K562 (cell line): ENCODE measurements around the gene ZMIZ1. TPM values are rescaled to one million over a fixed set of nuclear protein-coding genes. Genes with fewer than 3 reads are reported as not detected.

Experiments used
- ATAC-seq: fragments of 200-7000 bp; cut with Tn5 transposase; 3 replicates; pipeline ENCODE4 v1.9.1; 2020; ENCODE audit warnings: moderate library complexity
- BruUV-seq: library from RNA; stranded (reverse); fragments of 400-500 nt; replicated peaks from 2 replicates; lab custom pipeline; 2021; lab: Mats Ljungman, UMichigan
- CTCF ChIA-PET: fragments of 300-600 bp; formaldehyde crosslinking; extraction: SDS; loops from one replicate; lab custom pipeline; 2021; ENCODE audit warnings: low intra/inter-chr PET ratio; lab: Yijun Ruan, JAX
- POLR2A ChIA-PET: fragments of 300-600, 350-650 bp; sonication (Branson Sonifier 250); formaldehyde crosslinking; extraction: SDS; loops from one replicate; lab custom pipeline; 2021; ENCODE audit warnings: antibody characterized with exemption, inconsistent platforms; lab: Yijun Ruan, JAX
- DNase-seq, 4 experiments: peaks; one replicate each; pipeline versions ENCODE4 v3.0.0 to v3.0.0-alpha.2; 2011 to 2018; ENCODE audit warnings: low spot score in 3 of 4, mixed read lengths in 3 of 4; ENCODE audit errors: extremely low read depth in 1 of 4
- FAIRE-seq: peaks from 2 replicates; lab custom pipeline; 2011; peaks lifted over from hg19 to GRCh38; lab: Jason Lieb, UNC
- H2AFZ ChIP-seq: 2 replicates; pipeline ENCODE4 v1.6.0; 2011; ENCODE audit warnings: low read depth, low read length, control low read depth, inconsistent platforms
- H3K27ac ChIP-seq: fragments of 200-600 bp; 3 replicates; pipeline ENCODE4 v1.8.0; 2011; ENCODE audit warnings: low read depth, mild to moderate bottlenecking, control low read depth, inconsistent platforms, low read length, moderate library complexity, mixed read lengths; ENCODE audit errors: extremely low read depth
- H3K27me3 ChIP-seq, 2 experiments: fragments of 300-600 bp in 1 of 2; 2 replicates in 1 of 2; 3 replicates in 1 of 2; pipeline versions ENCODE4 v1.6.0 to v1.8.0; 2011; ENCODE audit warnings: inconsistent platforms in 2 of 2, low read length in 2 of 2, mild to moderate bottlenecking in 1 of 2, mixed read lengths in 1 of 2, moderate library complexity in 1 of 2; ENCODE audit not compliant: control insufficient read depth in 2 of 2, insufficient read depth in 2 of 2
- H3K36me3 ChIP-seq: fragments of 300-600 bp; 3 replicates; pipeline ENCODE4 v1.8.0; 2011; ENCODE audit warnings: mild to moderate bottlenecking, low read length, inconsistent platforms; ENCODE audit not compliant: control insufficient read depth, insufficient read depth
- H3K4me1 ChIP-seq, 2 experiments: fragments of 200-600 bp in 1 of 2; replicated peaks in 1 of 2; 2 replicates in 1 of 2; 3 replicates in 1 of 2; pipeline versions ENCODE4 v1.5.1 to v1.8.0; 2011; ENCODE audit warnings: inconsistent platforms in 2 of 2, low read length in 2 of 2, mild to moderate bottlenecking in 1 of 2, mixed read lengths in 1 of 2, moderate library complexity in 1 of 2; ENCODE audit not compliant: control insufficient read depth in 2 of 2, insufficient read depth in 2 of 2
- H3K4me2 ChIP-seq: 2 replicates; pipeline ENCODE4 v1.6.1; 2011; ENCODE audit warnings: low read length, control low read depth, inconsistent platforms, mixed read lengths; ENCODE audit not compliant: insufficient read depth
- H3K4me3 ChIP-seq: fragments of 200-600 bp; sonication (generic), shearing (Covaris generic); 2 replicates; pipeline ENCODE4 v1.5.1; 2016; ENCODE audit warnings: control low read depth, inconsistent platforms
- H3K79me2 ChIP-seq: fragments of 200-600 bp; 3 replicates; pipeline ENCODE4 v1.8.0; 2011; ENCODE audit warnings: low read length, inconsistent platforms; ENCODE audit not compliant: control insufficient read depth, insufficient read depth
- H3K9ac ChIP-seq, 2 experiments: 2 replicates each; pipeline versions ENCODE4 v1.6.0 to v1.6.1; 2011; ENCODE audit warnings: low read depth in 2 of 2, low read length in 2 of 2, control low read depth in 1 of 2, inconsistent platforms in 1 of 2, mild to moderate bottlenecking in 1 of 2, mixed read lengths in 1 of 2; ENCODE audit not compliant: insufficient read depth in 1 of 2
- H3K9me1 ChIP-seq: one replicate; pipeline ENCODE4 v1.6.0; 2011; ENCODE audit warnings: inconsistent platforms, mild to moderate bottlenecking, low read length, moderate library complexity; ENCODE audit not compliant: control insufficient read depth, insufficient read depth
- H3K9me3 ChIP-seq: replicated peaks from 2 replicates; pipeline ENCODE4 v1.5.1; 2011; ENCODE audit warnings: low read depth, low read length, inconsistent platforms; ENCODE audit not compliant: control insufficient read depth, insufficient read depth
- H4K20me1 ChIP-seq: replicated peaks from 2 replicates; pipeline ENCODE4 v1.6.1; 2011; ENCODE audit warnings: low read length, inconsistent platforms, mixed read lengths; ENCODE audit not compliant: control insufficient read depth, insufficient read depth
- ARID2 ChIP-seq: fragments of 450-650 bp; IDR thresholded peaks from 2 replicates; pipeline ENCODE4 v1.6.1; 2017; ENCODE audit warnings: antibody characterized with exemption, mild to moderate bottlenecking
- CXXC5 ChIP-seq: fragments of 250-450 bp; sonication (Bioruptor Pico); IDR thresholded peaks from 2 replicates; pipeline ENCODE4 v1.8.0; 2022; ENCODE audit warnings: inconsistent platforms, mild to moderate bottlenecking, moderate library complexity
- E2F3 ChIP-seq: fragments of 250-450 bp; sonication (Bioruptor Pico); IDR thresholded peaks from 2 replicates; pipeline ENCODE4 v1.4.0; 2020; ENCODE audit warnings: mild to moderate bottlenecking
- GABPA ChIP-seq: fragments of 200-800 bp; sonication (Bioruptor generic); conservative IDR thresholded peaks from 2 replicates; pipeline ENCODE4 v1.6.1; 2016; ENCODE audit warnings: low read depth, missing genetic modification characterization, missing compliant biosample characterization
- GATAD2A ChIP-seq: fragments of 450-650 bp; IDR thresholded peaks from 2 replicates; pipeline ENCODE4 v1.6.1; 2017
- KDM5B ChIP-seq: fragments of 200-600 bp; sonication (generic); IDR thresholded peaks from 2 replicates; pipeline ENCODE4 v1.6.1; 2012; ENCODE audit warnings: low read depth, mild to moderate bottlenecking, moderate library complexity, low read length, control low read depth, inconsistent platforms; ENCODE audit not compliant: insufficient replicate concordance
- PHF21A ChIP-seq: fragments of 450-650 bp; IDR thresholded peaks from 2 replicates; pipeline ENCODE4 v1.6.1; 2017; ENCODE audit warnings: low read depth, borderline replicate concordance
- RAD21 ChIP-seq, 2 experiments: fragments of 250-450 bp in 1 of 2; fragments of 450-650 bp in 1 of 2; sonication (Bioruptor Pico) in 1 of 2; formaldehyde crosslinking in 1 of 2; IDR thresholded peaks in 1 of 2; conservative IDR thresholded peaks in 1 of 2; 2 replicates each; pipeline versions ENCODE4 v1.4.0 to v1.8.0; 2020 to 2022; ENCODE audit warnings: mild to moderate bottlenecking in 2 of 2, moderate library complexity in 1 of 2
- RBFOX2 ChIP-seq: fragments of 200-400 bp; formaldehyde crosslinking; IDR thresholded peaks from 2 replicates; pipeline ENCODE4 v1.6.1; 2017; ENCODE audit warnings: low read depth, mild to moderate bottlenecking, low read length, moderate library complexity
- RBM25 ChIP-seq: fragments of 200-400 bp; formaldehyde crosslinking; IDR thresholded peaks from 2 replicates; pipeline ENCODE4 v1.6.1; 2018; ENCODE audit warnings: low read length, low read depth, moderate library complexity; ENCODE audit not compliant: severe bottlenecking
- RNF2 ChIP-seq: sonication (generic); IDR thresholded peaks from 2 replicates; pipeline ENCODE4 v1.6.1; 2016
- SMAD4 ChIP-seq: fragments of 250-450 bp; sonication (Bioruptor Pico); conservative IDR thresholded peaks from 2 replicates; pipeline ENCODE4 v1.8.0; 2021; ENCODE audit warnings: inconsistent platforms, mild to moderate bottlenecking, moderate library complexity
- TCF7 ChIP-seq: sonication (generic); IDR thresholded peaks from 2 replicates; pipeline ENCODE4 v1.6.1; 2016; ENCODE audit warnings: antibody characterized with exemption, borderline replicate concordance
- WGBS: fragments of 100-300 bp; shearing (Covaris generic); methylation state at CpG from one replicate; pipeline ENCODE4 v1.1.6; 2016; ENCODE audit warnings: low coverage, mixed read lengths; ENCODE audit not compliant: insufficient coverage; ENCODE audit errors: missing lambda C conversion rate; 5-methylcytosine and 5-hydroxymethylcytosine counted together
- in situ Hi-C: fragments of 300-500 bp; cut with MboI; formaldehyde crosslinking; loops from 4 replicates; pipeline ENCODE4 v1.15.0; 2018; ENCODE audit warnings: inconsistent platforms, mixed read lengths
- intact Hi-C: fragments of 100-400 bp; cut with micrococcal nuclease; formaldehyde crosslinking; loops from 2 replicates; pipeline ENCODE4 v1.14.2; 2022
- polyA plus RNA-seq, 8 experiments: library from polyadenylated mRNA; depleted of rRNA in 4 of 8; stranded (reverse) in 5 of 8; unstranded in 3 of 8; fragments of >200 nt; fragmentation: Nextera tagmentation in 2 of 8; fragmentation: Illumina TruSeq in 1 of 8; extraction: Ambion mirVana in 2 of 8; extraction: Trizol in 1 of 8; gene quantifications; 2 replicates each; pipeline versions ENCODE4 v1.2.1 to v1.2.3, GENCODE V29; 2011 to 2014; ENCODE audit warnings: inconsistent platforms in 1 of 8, missing spikeins in 1 of 8
- total RNA-seq, 7 experiments: library from RNA; depleted of rRNA in 6 of 7; stranded (reverse); fragments of >200 nt in 6 of 7; fragmentation: Illumina TruSeq in 2 of 7; extraction: Trizol in 2 of 7; gene quantifications; 2 replicates each; pipeline versions ENCODE4 v1.2.1 to v1.2.3, GENCODE V29; 2011 to 2021; ENCODE audit warnings: low replicate concordance in 1 of 7
- TF ChIP-seq, protein P1 (sequence below): fragments of 200-800 bp; sonication (Bioruptor generic); IDR thresholded peaks from 2 replicates; pipeline ENCODE4 v1.6.1; 2017; ENCODE audit warnings: missing genetic modification characterization, missing compliant biosample characterization
- TF ChIP-seq, protein P2 (sequence below): conservative IDR thresholded peaks from 2 replicates; pipeline ENCODE4 v1.6.1; 2011; ENCODE audit warnings: low read depth, mild to moderate bottlenecking, low read length; ENCODE audit not compliant: control insufficient read depth

ZMIZ1 gene
- total and polyA plus RNA-seq, 9 of the 15 experiments (the other 6 are each of a cell fraction or from before 2014, with no cell fraction given) = 1.0 to 37.3 (median 4.3) TPM

DNA sequence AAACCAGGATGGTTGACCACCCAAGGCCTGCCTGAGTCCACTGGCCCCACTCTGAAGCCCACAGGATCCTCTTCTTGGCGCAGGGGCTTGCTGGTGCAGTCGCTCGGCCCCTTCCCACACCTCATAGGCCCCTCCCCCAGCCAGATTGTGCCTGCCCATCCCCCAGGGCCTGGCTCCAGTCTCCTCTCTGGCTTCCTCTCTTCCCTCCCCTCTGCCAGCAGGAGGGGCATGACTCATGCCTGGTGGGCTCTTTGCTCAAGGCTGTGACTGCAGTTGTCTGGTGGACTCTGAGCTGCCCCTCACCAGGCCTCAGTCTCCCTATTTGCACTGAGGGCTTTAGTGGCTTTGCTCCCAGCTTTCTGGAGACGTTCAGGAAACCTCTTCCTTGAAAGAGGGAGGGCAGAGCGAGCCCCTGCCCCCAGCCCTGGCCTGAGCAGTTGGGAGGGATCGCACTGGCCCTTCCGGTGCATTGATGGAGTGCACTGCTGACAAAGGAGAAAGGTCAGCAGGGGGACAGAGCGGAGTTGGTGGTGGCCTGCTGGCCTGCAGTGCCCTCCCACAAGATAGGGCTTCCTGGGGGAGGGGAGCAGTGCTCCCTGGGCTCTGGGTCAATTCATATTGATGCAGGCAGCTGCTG, 60.7 kb downstream of the ZMIZ1 start:
- Histone ChIP-seq H3K4me3 (no peak overlapping the region), H3K4me2 (no peak overlapping the region), H3K36me3 (peaks cover 33% of the 10 kb centered on the region), H3K9ac (peak overlapping the region in 1 of 2 experiments; percentile 53; a peak in 2 of 4 replicates), H3K9me1 (peaks cover 5% of the 10 kb centered on the region), H3K27ac (peak overlapping the region; percentile 50; the same call in 1 of the 3 replicates), H3K79me2 (peaks cover 18% of the 10 kb centered on the region; the same call in 2 of the 3 replicates), H2AFZ (no peak overlapping the region), H3K4me1 (peaks cover 81 to 87% of the 10 kb centered on the region in 2 experiments), H4K20me1 (no peaks in the 10 kb centered on the region; the same call in none of the 2 replicates), H3K27me3 (no peaks in the 10 kb centered on the region), H3K9me3 (no peaks in the 10 kb centered on the region)
- POLR2A ChIA-PET = interaction anchor here (2.2 kb wide), 1 partner anchor 14 kb away, joined by 8 read pairs; no protein-coding TSS in a partner anchor
- 28% methylated on average over 8 of the region's 8 CpGs for WGBS
- CTCF ChIA-PET = no interaction called here
- intact Hi-C loops = loop anchor here (5.0 kb wide), 1 partner anchor 47 kb away; no protein-coding TSS in a partner anchor
- in situ Hi-C loops = no loop called here
- DNase-seq = peak; percentile 67 to 73 (median 68)
- no peak for FAIRE-seq
- peak; percentile 32 for ATAC-seq
- BruUV-seq = no TSS peak
- TF ChIP-seq ARID2 (no peak), KDM5B (no peak), SMAD4 (CRISPR knock-in tag) (peak; percentile 37; the same call in 1 of the 2 replicates), CXXC5 (CRISPR knock-in tag) (0 out of 2 replicates have a peak, but pooled peaks have one; percentile 15), RAD21 (CRISPR knock-in tag; conservative IDR thresholded peaks at IDR 0.05 in 1 of 2, IDR thresholded peaks at IDR 0.05 in 1 of 2) (0 out of 4 replicates have a peak, but pooled peaks of 1 of the 2 experiments have one; percentile 14), RBM25 (no peak), GATAD2A (peak; percentile 50; the same call in 1 of the 2 replicates), TCF7 (no peak), E2F3 (CRISPR knock-in tag) (0 out of 2 replicates have a peak, but pooled peaks have one; percentile 60), PHF21A (peak; percentile 74; the same call in 1 of the 2 replicates), RBFOX2 (peak; percentile 18; the same call in 1 of the 2 replicates), GABPA (tag) (peak; percentile 28; the same call in 1 of the 2 replicates), RNF2 (peak; percentile 86; the same call in 1 of the 2 replicates)
- TF ChIP-seq, protein P1, sequence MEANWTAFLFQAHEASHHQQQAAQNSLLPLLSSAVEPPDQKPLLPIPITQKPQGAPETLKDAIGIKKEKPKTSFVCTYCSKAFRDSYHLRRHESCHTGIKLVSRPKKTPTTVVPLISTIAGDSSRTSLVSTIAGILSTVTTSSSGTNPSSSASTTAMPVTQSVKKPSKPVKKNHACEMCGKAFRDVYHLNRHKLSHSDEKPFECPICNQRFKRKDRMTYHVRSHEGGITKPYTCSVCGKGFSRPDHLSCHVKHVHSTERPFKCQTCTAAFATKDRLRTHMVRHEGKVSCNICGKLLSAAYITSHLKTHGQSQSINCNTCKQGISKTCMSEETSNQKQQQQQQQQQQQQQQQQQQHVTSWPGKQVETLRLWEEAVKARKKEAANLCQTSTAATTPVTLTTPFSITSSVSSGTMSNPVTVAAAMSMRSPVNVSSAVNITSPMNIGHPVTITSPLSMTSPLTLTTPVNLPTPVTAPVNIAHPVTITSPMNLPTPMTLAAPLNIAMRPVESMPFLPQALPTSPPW (CRISPR knock-in tag) = peak; percentile 52; the same call in 1 of the 2 replicates
- TF ChIP-seq, protein P2, sequence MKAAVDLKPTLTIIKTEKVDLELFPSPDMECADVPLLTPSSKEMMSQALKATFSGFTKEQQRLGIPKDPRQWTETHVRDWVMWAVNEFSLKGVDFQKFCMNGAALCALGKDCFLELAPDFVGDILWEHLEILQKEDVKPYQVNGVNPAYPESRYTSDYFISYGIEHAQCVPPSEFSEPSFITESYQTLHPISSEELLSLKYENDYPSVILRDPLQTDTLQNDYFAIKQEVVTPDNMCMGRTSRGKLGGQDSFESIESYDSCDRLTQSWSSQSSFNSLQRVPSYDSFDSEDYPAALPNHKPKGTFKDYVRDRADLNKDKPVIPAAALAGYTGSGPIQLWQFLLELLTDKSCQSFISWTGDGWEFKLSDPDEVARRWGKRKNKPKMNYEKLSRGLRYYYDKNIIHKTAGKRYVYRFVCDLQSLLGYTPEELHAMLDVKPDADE = 0 out of 2 replicates have a peak, but pooled peaks have one; percentile 37
